SK-N-MC (cell line): Measurements from ENCODE around the gene MEA1.

Source experiments
- DNase-seq: peaks from one replicate; pipeline ENCODE4 v3.0.0-alpha.2; 2011; ENCODE audit warnings: low read depth, low spot score
- H3K27ac ChIP-seq: fragments of 200-600 bp; sonication (generic); 2 replicates; pipeline ENCODE4 v1.5.1; 2016; ENCODE audit warnings: mixed run types
- H3K36me3 ChIP-seq: fragments of 200-600 bp; sonication (generic); 2 replicates; pipeline ENCODE4 v1.6.1; 2017; ENCODE audit warnings: antibody characterized with exemption, low read length, mixed read lengths; ENCODE audit not compliant: insufficient read depth
- H3K4me3 ChIP-seq: fragments of 200-600 bp; sonication (generic); 2 replicates; pipeline ENCODE4 v1.5.1; 2016
- H3K9ac ChIP-seq: fragments of 200-600 bp; sonication (generic); 2 replicates; pipeline ENCODE4 v1.8.0; 2017; ENCODE audit warnings: mixed run types, mixed read lengths; ENCODE audit not compliant: insufficient read length
- H3K9me3 ChIP-seq: fragments of 200-600 bp; sonication (generic); 2 replicates; pipeline ENCODE4 v1.6.1; 2017; ENCODE audit warnings: low read depth, mild to moderate bottlenecking, antibody characterized with exemption, low read length, moderate library complexity, mixed read lengths
- EZH2 ChIP-seq: fragments of 200-600 bp; sonication (generic); IDR thresholded peaks from one replicate; pipeline ENCODE4 v1.6.1; 2017; ENCODE audit warnings: antibody characterized with exemption
- FOXP2 ChIP-seq: optimal IDR thresholded peaks from 2 replicates; pipeline ENCODE3; 2011; ENCODE audit warnings: mild to moderate bottlenecking, moderate library complexity; ENCODE audit not compliant: insufficient read depth; ENCODE audit errors: extremely low read length, control extremely low read depth
- POLR2AphosphoS5 ChIP-seq: IDR thresholded peaks from 2 replicates; pipeline ENCODE4 v1.6.1; 2012; ENCODE audit warnings: mild to moderate bottlenecking, low read depth, low read length, borderline replicate concordance

The MEA1 gene

GRCh38 chr6:43020847-43021246, 7.1 kb upstream of the MEA1 start:
- no peak for DNase-seq
- H3K4me3 ChIP-seq: peak overlapping the region; percentile 97
- peaks cover 65% of the 10 kb centered on the region for H3K36me3 ChIP-seq
- no peaks in the 10 kb centered on the region for H3K9me3 ChIP-seq
- TF ChIP-seq EZH2: no peak
- no peak for TF ChIP-seq POLR2AphosphoS5
- no peak for TF ChIP-seq FOXP2
- peak overlapping the region; percentile 92 for H3K9ac ChIP-seq
- peak overlapping the region; percentile 94 for H3K27ac ChIP-seq

GRCh38 chr6:43020052-43020705, 6.4 kb upstream of the MEA1 start:
- peak overlapping the region; percentile 94 for H3K27ac ChIP-seq
- no peaks in the 10 kb centered on the region for H3K9me3 ChIP-seq
- peaks cover 61% of the 10 kb centered on the region for H3K36me3 ChIP-seq
- TF ChIP-seq FOXP2 (no peak), POLR2AphosphoS5 (no peak), EZH2 (no peak)
- no peak overlapping the region for H3K9ac ChIP-seq
- no peak overlapping the region for H3K4me3 ChIP-seq
- DNase-seq: no peak

GRCh38 chr6:43019152-43019551, 5.4 kb upstream of the MEA1 start:
- Histone ChIP-seq H3K9me3 (no peaks in the 10 kb centered on the region), H3K4me3 (no peak overlapping the region), H3K9ac (no peak overlapping the region), H3K36me3 (peaks cover 51% of the 10 kb centered on the region), H3K27ac (peak overlapping the region; percentile 64)
- no peak for TF ChIP-seq POLR2AphosphoS5
- TF ChIP-seq FOXP2: no peak
- no peak for TF ChIP-seq EZH2
- DNase-seq: no peak

GRCh38 chr6:43016943-43017334, 3.2 kb upstream of the MEA1 start:
- TF ChIP-seq POLR2AphosphoS5 (no peak), EZH2 (no peak), FOXP2 (no peak)
- Histone ChIP-seq H3K9ac (peak overlapping the region; percentile 22), H3K9me3 (no peaks in the 10 kb centered on the region), H3K36me3 (peaks cover 48% of the 10 kb centered on the region), H3K27ac (no peak overlapping the region), H3K4me3 (no peak overlapping the region)
- DNase-seq: no peak

- H3K9me3 ChIP-seq: no peaks in the 10 kb centered on the region
- no peak overlapping the region for H3K4me3 ChIP-seq
- DNase-seq: no peak
- no peak overlapping the region for H3K27ac ChIP-seq
- TF ChIP-seq POLR2AphosphoS5: 0 out of 2 replicates have a peak, but pooled peaks have one; percentile 11
- TF ChIP-seq FOXP2: no peak
- H3K36me3 ChIP-seq: peaks cover 53% of the 10 kb centered on the region
- peak overlapping the region; percentile 22 for H3K9ac ChIP-seq
Observed at GRCh38 chr6:43016176-43016942, 2.6 kb upstream of the MEA1 start.

GRCh38 chr6:43014434-43014909, 726 bp upstream of the MEA1 start:
- Histone ChIP-seq H3K36me3 (peaks cover 53% of the 10 kb centered on the region), H3K4me3 (peak overlapping the region; percentile 89), H3K27ac (no peak overlapping the region), H3K9ac (peak overlapping the region; percentile 68), H3K9me3 (no peaks in the 10 kb centered on the region)
- no peak for DNase-seq
- TF ChIP-seq POLR2AphosphoS5: no peak
- no peak for TF ChIP-seq FOXP2
- TF ChIP-seq EZH2: no peak

GRCh38 chr6:43013097-43013842, 476 bp downstream of the MEA1 start:
- no peaks in the 10 kb centered on the region for H3K9me3 ChIP-seq
- H3K9ac ChIP-seq: peak overlapping the region; percentile 91
- H3K4me3 ChIP-seq: peak overlapping the region; percentile 89
- H3K27ac ChIP-seq: no peak overlapping the region
- peaks cover 54% of the 10 kb centered on the region for H3K36me3 ChIP-seq
- DNase-seq: no peak
- TF ChIP-seq EZH2 (no peak), FOXP2 (no peak), POLR2AphosphoS5 (no peak)

GRCh38 chr6:43012364-43012763, 1.4 kb downstream of the MEA1 start:
- peaks cover 54% of the 10 kb centered on the region for H3K36me3 ChIP-seq
- H3K9me3 ChIP-seq: no peaks in the 10 kb centered on the region
- H3K27ac ChIP-seq: no peak overlapping the region
- no peak for TF ChIP-seq EZH2
- TF ChIP-seq POLR2AphosphoS5: no peak
- TF ChIP-seq FOXP2: no peak
- H3K4me3 ChIP-seq: peak overlapping the region; percentile 89
- no peak for DNase-seq
- H3K9ac ChIP-seq: peak overlapping the region; percentile 91
